Endometrium (tissue), 2 donors: ENCODE results near the gene UHRF1.
"Not testable (repeated sequence)": the region's sequence is repeated elsewhere in the genome, so short reads cannot be mapped to it uniquely, and the experiment has no call there.

Experiments used
- FAIRE-seq: peaks from 2 replicates; lab custom pipeline; 2012; peaks lifted over from hg19 to GRCh38; lab: Jason Lieb, UNC
- donor health status: control.
- donor health status: control.

Gene UHRF1

DNA sequence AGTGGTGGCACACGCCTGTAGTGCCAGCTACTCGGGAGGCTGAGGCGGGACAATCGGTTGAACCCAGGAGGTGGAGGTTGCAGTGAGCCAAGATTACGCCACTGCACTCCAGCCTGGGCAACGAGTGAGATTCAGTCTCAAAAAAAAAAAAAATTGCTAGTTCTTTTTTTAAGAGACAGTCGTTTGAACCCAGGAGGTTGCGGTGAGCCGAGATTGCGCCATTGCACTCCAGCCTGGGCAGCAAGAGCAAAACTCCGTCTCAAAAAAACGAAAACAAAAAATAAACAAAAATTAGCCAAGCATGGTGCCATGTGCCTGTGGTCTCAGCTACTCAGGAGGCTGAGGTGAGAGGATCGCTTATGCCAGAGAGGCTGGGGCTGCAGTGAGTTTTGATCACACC, 8.4 kb upstream of the UHRF1 start:
- not testable (repeated sequence) for FAIRE-seq

DNA sequence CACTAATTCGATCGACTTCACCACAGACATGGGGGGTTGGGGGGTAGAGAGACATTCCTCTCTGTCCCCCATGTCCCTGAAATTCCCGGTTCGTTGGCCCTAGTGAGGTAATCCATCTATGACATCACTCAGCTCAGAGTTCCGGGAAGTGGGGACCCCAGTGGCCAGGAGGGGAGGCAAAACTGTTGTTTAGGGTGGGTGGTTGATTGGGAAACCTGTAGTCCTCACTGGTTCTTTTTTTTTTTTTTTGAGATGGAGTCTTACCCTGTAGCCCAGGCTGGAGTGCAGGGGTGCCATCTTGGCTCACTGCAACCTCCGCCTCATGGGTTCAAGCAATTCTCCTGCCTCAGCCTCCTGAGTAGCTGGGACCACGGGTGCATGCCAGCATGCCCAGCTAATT, 6.5 kb upstream of the UHRF1 start, which contains the start of gene ARRDC5:
TSS of gene ARRDC5 (minus strand) at position 101 of the 400 bp plus-strand sequence. CDS start at position 30, 71 bp downstream.
- FAIRE-seq, result no peak

DNA sequence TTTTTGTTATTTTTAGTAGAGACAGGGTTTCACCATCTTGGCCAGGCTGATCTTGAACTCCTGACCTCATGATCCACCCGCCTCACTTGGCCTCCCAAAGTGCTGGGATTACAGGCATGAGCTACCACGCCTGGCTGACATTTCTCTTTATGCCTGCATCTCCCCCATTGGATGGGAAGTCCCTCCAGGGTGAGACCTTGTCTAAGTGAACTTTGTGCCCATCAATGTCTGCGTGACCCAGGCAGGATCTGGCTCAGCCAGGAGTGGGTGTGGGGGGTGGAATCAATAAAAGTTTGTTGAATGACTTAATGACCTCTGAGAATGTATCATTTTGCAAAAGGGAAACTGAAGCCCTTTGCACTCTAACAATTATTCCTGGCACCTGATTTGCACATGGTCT, 4.8 kb upstream of the UHRF1 start:
- FAIRE-seq, result no peak

DNA sequence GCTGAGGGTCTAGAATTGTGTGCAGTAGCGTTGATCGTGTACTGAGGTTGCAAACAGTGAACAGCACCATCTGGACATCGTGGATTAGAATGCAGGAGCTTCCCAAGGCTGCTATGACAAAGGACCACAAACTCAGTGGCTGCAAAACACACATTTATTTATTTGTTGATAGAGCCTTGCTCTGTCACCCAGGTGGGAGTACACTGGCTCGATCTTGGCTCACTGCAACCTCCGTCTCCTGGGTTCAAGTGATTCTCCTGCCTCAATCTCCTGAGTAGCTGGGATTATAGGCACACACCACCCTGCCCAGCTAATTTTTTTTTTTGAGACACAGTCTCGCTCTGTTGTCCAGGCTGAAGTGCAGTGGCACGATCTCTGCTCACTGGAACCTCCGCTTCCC, 2.3 kb upstream of the UHRF1 start:
- no peak for FAIRE-seq

GRCh38 chr19:4908360-4908759, 941 bp upstream of the UHRF1 start:
- no peak for FAIRE-seq

GRCh38 chr19:4908781-4909155, 533 bp upstream of the UHRF1 start:
- FAIRE-seq, result no peak

DNA sequence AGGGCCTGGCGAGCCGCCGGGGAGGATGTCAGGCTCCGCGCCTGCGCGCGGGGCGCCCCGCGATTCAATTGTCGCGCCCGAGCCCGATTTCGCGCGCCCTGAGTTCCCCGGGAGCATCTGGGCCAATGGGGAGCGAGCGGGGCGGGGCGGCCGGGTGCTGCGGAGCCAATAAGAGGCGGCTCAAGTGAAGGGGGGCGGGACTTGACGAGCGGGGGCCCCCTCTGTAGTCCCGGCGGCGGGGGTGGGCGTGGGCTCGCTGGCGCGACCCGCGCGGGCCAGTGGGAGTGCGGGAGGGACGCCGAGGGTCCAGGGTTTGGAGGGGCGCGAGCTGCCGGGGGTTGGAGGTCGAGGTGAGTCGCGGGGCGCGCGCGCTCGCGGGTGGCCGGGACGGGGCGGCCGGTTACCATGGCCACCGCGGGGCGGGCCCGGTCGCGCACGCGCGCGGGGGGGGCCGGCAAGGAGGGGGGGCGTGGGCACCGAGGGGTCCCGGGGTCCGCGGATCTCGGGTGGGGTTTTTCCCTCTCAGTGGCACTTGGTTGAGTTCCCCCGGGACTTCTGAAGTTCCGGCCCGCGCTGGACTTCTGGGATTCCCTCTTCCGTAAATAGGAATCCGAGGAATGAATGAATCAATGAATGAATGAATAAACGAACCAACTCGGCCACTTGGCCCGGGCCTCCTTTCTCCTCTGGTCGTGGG, 744 bp downstream of the UHRF1 start:
- FAIRE-seq, result no peak

DNA sequence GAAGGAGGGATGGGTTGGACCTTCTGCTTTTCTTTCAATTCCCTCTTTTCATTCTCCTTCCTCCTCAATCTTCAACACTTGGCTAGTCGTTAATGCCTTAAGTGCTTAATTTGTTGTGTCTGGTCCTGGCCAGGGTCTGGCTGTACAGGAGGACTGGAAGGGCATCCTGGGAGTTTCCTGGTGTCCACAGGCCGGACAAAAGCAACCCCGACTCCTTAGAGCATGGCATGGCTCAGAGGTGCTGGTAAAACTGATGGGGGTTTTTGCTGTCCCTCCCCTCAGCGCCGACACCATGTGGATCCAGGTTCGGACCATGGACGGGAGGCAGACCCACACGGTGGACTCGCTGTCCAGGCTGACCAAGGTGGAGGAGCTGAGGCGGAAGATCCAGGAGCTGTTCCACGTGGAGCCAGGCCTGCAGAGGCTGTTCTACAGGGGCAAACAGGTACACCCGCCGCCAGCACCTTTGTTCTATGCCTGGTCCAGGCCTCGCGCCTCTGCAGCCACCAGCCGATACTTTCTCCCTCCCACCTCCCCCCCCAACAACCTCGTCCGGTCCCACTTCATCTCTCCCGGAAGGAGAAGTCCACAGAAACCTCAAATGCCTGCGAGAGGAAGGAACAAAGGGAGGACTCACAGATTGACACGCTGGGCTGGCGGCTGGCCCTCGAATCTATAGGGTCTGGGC, 1.4 kb downstream of the UHRF1 start:
- FAIRE-seq, result no peak

DNA sequence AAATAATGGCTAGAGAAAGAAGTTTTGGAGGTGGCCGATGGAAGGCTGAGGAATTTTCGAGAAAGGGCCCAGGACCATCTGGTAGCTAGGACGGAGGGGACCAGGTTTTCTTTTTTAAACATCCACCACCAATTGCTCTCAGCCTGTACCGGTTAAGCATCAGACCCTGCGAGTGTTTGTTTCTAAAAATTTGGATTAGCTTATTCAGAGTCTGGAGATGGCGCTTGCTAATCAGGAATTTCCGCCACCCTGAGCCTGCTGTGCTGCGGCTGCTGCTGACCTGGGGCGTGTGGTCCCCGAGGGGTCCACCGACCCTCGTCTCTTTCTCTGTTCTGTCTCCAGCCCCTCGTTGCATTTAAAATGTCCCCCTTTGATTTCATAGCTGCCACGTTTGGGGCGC, 2.0 kb downstream of the UHRF1 start:
- FAIRE-seq, result no peak

- FAIRE-seq, result no peak
These were observed 2.7 kb downstream of the UHRF1 start for GRCh38 chr19:4911786-4912672.

DNA sequence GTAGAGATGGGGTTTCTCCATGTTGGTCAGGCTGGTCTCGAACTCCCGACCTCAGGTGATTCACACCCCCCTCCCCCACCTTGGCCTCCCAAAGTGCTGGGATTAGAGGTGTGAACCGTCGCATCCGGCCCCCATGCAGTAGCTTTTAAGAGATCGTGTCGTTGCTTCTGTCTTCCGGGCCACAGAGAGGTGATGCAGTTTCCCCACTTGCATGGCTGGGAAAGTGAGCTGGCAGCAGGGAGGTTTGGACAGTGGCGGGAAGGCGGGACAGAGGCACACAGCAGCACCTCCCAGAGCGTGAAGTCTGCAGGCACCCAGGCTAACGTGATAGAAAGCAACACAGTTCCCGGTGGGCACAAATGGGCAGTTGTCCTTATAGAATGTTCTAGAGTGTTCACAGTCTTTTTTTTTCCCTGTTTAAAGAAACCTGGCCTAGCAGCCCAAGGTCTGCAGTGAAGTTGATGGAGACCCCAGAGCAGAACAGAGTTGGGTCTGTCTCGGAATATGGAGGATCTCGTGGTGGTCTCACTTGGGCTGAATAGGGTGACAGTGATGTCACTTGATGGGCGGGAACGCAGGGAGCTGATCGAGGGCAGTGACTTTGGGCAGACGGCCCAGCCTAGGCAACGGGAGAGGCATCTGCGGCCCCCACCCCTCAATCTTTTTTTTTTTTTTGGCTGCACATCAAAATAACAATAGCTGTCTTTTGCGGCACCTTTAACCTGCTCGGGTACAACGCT, 4.9 kb downstream of the UHRF1 start:
- FAIRE-seq, result no peak

DNA sequence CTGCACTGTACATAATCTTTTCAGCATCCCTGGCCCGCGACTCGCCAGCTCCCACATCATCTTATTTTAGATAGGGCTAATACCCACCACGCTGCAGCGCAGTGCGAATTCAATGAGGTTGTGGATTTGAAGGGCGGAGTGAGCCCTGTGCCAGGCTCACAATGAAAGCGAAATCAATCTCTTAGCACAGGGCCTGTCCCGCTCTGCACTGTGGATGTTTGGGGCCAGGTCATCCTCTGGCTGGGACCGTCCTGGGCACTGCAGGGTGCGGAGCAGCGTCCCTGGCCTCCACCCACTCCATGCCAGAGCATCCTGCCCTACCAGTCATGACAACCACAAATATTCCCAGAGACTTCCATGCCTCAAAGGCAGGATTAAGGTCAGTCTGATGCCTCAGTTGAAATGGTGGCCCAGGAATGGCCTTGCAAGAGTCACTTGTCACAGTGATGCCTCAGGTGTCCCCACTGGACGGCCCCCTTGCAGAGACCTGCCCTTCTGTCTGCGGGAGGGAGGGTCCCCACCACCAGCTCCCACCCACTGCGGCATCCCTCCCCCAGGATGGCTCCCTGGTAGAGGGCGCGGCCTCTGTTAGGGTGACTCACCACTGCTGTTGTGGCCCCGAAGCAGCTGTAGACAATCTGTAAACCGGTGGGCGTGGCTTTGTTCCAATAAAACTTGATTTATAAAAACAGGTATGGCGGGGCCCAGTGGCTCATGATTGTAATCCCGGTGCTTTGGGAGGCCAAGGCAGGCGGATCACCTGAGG, 5.6 kb downstream of the UHRF1 start:
- no peak for FAIRE-seq

DNA sequence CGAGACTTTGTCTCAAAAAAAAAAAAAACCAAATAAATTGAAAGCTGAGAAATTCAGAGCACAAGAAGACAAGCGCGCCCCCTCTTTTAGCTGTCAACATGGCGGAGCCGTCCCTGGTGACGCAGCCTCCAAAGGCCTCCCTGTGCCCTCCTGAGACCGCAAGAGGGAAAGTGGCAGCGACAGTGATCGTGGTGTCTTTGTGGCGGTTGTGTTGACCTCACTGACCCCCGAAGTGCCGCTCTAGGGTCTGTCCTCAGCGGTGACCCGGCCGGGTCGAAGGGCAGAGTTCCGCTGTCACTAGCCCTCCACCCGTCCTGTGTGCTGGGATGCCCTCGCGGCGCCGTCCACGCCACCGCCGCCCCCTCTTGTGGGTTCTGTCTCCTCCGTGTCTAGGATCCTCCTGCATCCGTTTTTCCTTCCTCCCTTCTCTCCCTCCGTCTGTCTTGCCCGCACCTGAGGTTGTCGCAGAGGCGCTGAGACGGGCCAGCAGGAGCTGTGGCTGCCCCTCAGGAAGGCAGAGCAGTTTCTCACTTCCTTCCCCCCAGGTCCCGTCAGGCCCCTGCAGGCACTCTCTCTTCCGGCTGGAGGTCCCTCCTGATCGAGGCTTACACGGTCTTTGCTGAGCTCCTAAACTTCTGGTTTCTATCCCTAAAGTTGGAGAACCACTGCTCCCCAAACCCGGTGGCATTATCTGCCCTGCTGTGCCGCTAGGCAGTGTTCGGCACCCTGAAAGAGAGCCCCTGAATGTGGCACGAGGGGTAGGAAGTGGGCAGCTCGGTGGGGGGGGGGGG, 7.2 kb downstream of the UHRF1 start:
- no peak for FAIRE-seq

DNA sequence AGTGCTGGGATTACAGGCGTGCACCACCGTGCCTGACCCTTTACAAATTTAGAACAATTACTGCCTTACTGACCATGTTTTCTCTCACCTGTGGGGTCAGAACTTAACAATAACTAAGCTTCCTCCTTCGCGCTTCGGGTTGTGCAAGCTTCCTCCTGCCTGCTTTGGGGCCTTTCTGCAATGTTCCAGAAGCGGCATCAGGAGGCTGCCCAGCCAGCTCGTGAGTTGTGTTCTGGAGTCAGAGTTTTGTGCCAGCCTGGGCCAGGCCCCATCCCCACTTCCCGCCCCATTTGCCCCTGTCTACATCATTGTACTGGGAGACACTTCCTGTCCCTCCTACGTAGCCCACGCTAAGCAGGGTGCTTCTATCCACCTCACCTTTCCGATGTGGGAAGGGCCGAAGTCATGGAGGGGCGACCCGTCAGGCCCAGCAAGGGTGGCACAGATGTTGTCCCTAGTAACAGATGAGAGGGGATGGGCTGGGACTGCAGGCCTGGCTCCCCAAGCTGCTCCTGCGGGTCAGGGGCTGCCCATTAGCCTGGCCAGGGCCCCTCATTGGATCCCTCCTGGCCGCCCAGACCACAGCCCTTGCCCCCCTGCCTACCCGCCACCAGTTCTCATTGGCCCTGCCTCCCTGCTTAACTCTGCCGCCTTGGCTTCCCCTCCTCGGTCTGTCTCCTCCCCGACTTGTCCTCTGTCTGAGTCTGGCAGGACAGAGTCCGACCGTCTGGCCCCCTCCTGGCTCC, 13.4 kb downstream of the UHRF1 start:
- no peak for FAIRE-seq

GRCh38 chr19:4923276-4923747, 14.0 kb downstream of the UHRF1 start:
- FAIRE-seq, result no peak

DNA sequence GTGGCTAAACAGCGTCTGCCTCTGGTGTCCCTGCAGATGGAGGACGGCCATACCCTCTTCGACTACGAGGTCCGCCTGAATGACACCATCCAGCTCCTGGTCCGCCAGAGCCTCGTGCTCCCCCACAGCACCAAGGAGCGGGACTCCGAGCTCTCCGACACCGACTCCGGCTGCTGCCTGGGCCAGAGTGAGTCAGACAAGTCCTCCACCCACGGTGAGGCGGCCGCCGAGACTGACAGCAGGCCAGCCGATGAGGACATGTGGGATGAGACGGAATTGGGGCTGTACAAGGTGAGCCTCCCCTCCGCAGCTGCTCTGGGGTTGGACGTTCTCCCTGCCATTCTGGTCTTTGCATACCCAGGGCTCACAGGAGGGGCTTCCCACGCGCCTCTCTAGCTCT, 19.9 kb downstream of the UHRF1 start:
- FAIRE-seq, result no peak

- no peak for FAIRE-seq
These were observed 21.4 kb downstream of the UHRF1 start for GRCh38 chr19:4930664-4931063.

- FAIRE-seq, result no peak
These were observed 23.4 kb downstream of the UHRF1 start for GRCh38 chr19:4932711-4933110.

GRCh38 chr19:4933528-4933927, 24.2 kb downstream of the UHRF1 start:
- no peak for FAIRE-seq

GRCh38 chr19:4935444-4935843, 26.1 kb downstream of the UHRF1 start:
- FAIRE-seq, result no peak
